ENCODE results near the gene SORCS1.

- TF ChIP-seq NBN (conservative IDR thresholded peaks at IDR 0.05) (no peak), ZEB1 (IDR thresholded peaks at IDR 0.05; ENCODE audit: insufficient replicate concordance, low read depth) (no peak), SP1 (IDR thresholded peaks at IDR 0.05) (no peak), SP1 (CRISPR knock-in tag; IDR thresholded peaks at IDR 0.05) (no peak), MAX (IDR thresholded peaks at IDR 0.05) (no peak), CSRNP1 (CRISPR knock-in tag; IDR thresholded peaks at IDR 0.05) (no peak), POLR2AphosphoS5 (IDR thresholded peaks at IDR 0.05; ENCODE audit: low read depth, low read length) (no peak), SIN3B (IDR thresholded peaks at IDR 0.05; ENCODE audit: low read length) (no peak), RBM39 (IDR thresholded peaks at IDR 0.05; ENCODE audit: low read depth, low read length, poor library complexity, severe bottlenecking) (no peak), SSRP1 (CRISPR knock-in tag; IDR thresholded peaks at IDR 0.05) (no peak), NR2C2 (CRISPR knock-in tag; IDR thresholded peaks at IDR 0.05; ENCODE audit: borderline replicate concordance) (no peak)
Measured at GRCh38 chr10:107033799-107034422, 130.6 kb downstream of the SORCS1 start.

All from HepG2 (cell line).